Sigmoid colon (tissue), 3 donors: Measurements from ENCODE around the gene CYP1A1.

ENCODE experiments used
- CTCF ChIP-seq, 4 experiments: fragments of 450-650 bp in 3 of 4; fragments of 200-600 bp in 1 of 4; IDR thresholded peaks; one replicate each; pipeline ENCODE4 v1.5.1; 2016 to 2019; ENCODE audit warnings: antibody characterized with exemption in 4 of 4, mild to moderate bottlenecking in 3 of 4, moderate library complexity in 2 of 4
- POLR2A ChIP-seq, 2 donors: fragments of 450-650 bp; IDR thresholded peaks; one replicate each; pipeline ENCODE4 v1.6.1; 2016; ENCODE audit warnings: antibody characterized with exemption in 2 of 2, mild to moderate bottlenecking in 2 of 2, moderate library complexity in 2 of 2

- no peak for TF ChIP-seq POLR2A (IDR thresholded peaks at IDR 0.05)
- no peak for TF ChIP-seq CTCF (IDR thresholded peaks at IDR 0.05)
Observed at GRCh38 chr15:74725845-74726773, 781 bp upstream of the CYP1A1 start.
